HUES64 (cell line): Measurements from ENCODE around the gene NRG3.
A peak's percentile ranks its signal among the peaks of the same experiment; 100 is the strongest.

ENCODE experiments used
- H3K27ac ChIP-seq: 2 replicates; pipeline ENCODE4 v1.7.0; 2013; ENCODE audit warnings: low read depth, low read length, inconsistent platforms
- H3K27me3 ChIP-seq: 2 replicates; pipeline ENCODE4 v1.6.1; 2013; ENCODE audit warnings: mild to moderate bottlenecking, low read length; ENCODE audit not compliant: insufficient read depth
- H3K36me3 ChIP-seq: 2 replicates; pipeline ENCODE4 v1.6.1; 2013; ENCODE audit warnings: mild to moderate bottlenecking, low read length; ENCODE audit not compliant: insufficient read depth
- H3K4me1 ChIP-seq: 2 replicates; pipeline ENCODE4 v1.6.1; 2013; ENCODE audit warnings: mild to moderate bottlenecking, low read length, moderate library complexity; ENCODE audit not compliant: insufficient read depth
- H3K4me3 ChIP-seq: 2 replicates; pipeline ENCODE4 v1.5.1; 2013; ENCODE audit warnings: mild to moderate bottlenecking, low read length, moderate library complexity
- H3K9ac ChIP-seq: 2 replicates; pipeline ENCODE4 v1.6.1; 2013; ENCODE audit warnings: mild to moderate bottlenecking, low read depth, low read length
- H3K9me3 ChIP-seq: 2 replicates; pipeline ENCODE4 v1.6.1; 2013; ENCODE audit warnings: low read depth, low read length; ENCODE audit not compliant: insufficient read depth
- WGBS: fragments of 150-250, 120-280 bp; methylation state at CpG from one replicate; pipeline ENCODE4 v1.1.7; 2013; ENCODE audit warnings: missing lambda C conversion rate; 5-methylcytosine and 5-hydroxymethylcytosine counted together

The NRG3 gene

DNA sequence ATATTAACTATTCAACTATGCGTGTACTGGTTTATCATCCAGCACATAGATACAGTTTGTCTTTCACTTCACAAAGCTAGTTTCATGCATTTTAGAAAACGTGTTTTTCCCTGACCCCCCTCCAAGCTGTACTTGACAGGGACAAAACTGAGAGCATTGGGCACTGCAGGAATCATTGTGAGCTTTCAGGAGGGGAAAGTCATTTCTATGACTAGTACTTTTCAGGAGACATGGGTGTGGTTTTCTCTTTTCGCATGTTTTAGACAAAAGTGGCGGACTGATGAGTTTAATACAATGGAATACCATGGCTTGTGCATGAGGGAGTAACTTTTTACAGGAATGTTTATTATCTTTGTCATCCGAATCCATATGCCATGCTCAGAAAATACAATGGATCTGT lies 42.7 kb downstream of the NRG3 start:
- no peaks in the 10 kb centered on the region for H3K27me3 ChIP-seq
- no peaks in the 10 kb centered on the region for H3K36me3 ChIP-seq

DNA sequence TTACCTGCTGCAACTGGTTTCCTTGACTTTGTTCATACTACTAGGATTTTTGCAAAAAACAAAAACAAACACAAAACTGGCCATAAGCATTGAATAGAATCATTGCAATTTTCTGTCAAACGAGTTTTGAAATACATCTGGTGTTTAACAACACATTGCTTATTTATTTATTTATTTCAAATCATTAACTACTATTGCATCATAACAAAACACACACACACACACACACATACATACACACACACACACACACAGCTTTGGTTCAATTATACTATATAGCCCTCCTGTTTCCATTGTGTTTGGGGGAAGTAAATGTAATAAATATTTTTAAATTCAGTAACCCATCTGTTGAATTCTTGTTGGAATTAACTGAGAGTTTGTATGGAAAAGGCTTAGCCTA lies 43.8 kb downstream of the NRG3 start:
- WGBS, result 93% methylated on average over 1 of the region's 1 CpG
- H3K36me3 ChIP-seq, result no peaks in the 10 kb centered on the region

More for the DNA sequence above, 42.7 kb downstream of the NRG3 start:
- Histone ChIP-seq H3K4me1 (peaks cover 22% of the 10 kb centered on the region), H3K4me3 (no peak overlapping the region), H3K27ac (no peak overlapping the region), H3K9ac (no peak overlapping the region), H3K9me3 (no peaks in the 10 kb centered on the region)
- 72% methylated on average over 5 of the region's 5 CpGs for WGBS

DNA sequence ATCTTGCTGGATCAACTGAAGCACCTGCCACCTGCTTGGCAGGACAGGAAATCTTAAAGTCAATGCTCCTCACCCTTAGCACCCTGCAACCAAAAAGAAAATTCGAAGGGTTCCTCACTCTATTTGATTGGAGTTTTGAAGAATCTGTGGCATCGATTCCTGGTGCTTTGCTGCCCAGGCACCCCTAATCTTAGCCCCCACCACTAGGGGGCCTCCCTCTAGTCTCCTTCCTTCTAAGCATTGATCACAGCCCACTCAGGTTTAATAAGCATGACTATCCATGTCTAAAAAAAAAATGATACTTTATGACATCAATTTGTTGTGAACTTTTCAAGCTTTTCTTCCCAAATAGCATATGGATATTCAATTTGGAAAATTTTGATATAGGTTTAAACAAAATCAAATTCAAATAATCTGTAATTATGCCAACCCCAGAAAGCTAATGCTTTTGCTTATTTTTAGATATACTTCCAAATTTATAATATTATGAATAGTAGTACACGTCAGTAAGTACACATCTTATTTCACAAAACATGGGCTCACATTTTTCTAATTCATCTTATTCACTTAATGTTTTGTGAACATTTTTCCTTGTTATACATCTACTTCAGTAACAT lies 45.3 kb downstream of the NRG3 start:
- Histone ChIP-seq H3K27me3 (no peaks in the 10 kb centered on the region), H3K9ac (no peak overlapping the region), H3K27ac (no peak overlapping the region), H3K4me1 (peaks cover 15% of the 10 kb centered on the region), H3K9me3 (no peaks in the 10 kb centered on the region), H3K4me3 (no peak overlapping the region), H3K36me3 (no peaks in the 10 kb centered on the region)
- WGBS, result 78% methylated on average over 2 of the region's 3 CpGs

More for the DNA sequence above, 43.8 kb downstream of the NRG3 start:
- Histone ChIP-seq H3K9ac (no peak overlapping the region), H3K4me3 (no peak overlapping the region), H3K27me3 (no peaks in the 10 kb centered on the region), H3K27ac (no peak overlapping the region), H3K9me3 (no peaks in the 10 kb centered on the region), H3K4me1 (peaks cover 22% of the 10 kb centered on the region)

DNA sequence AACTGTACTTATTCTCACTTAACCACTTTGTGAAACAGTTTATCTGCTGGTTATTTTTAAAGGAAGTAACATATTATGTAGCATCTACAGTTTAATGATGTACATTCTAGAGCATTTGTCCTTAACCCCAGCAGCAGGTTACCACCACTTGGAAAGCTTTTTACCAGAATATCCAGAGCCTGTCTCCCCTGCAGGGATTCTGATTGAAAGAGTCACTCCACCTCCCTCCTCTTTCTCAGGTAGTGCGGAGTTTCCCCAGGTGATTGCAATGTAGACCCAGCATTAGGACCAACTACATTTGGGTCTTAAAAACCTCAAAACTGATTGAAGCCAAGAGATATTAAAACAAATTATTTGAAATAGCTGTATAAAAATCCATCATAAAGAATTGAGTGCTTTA lies 53.1 kb downstream of the NRG3 start:
- Histone ChIP-seq H3K4me1 (peaks cover 8% of the 10 kb centered on the region; the same call in 1 of the 2 replicates), H3K36me3 (no peaks in the 10 kb centered on the region), H3K4me3 (no peak overlapping the region), H3K9me3 (no peaks in the 10 kb centered on the region), H3K27ac (no peak overlapping the region), H3K9ac (no peak overlapping the region), H3K27me3 (no peaks in the 10 kb centered on the region)
- WGBS, result 92% methylated on average over 1 of the region's 1 CpG

DNA sequence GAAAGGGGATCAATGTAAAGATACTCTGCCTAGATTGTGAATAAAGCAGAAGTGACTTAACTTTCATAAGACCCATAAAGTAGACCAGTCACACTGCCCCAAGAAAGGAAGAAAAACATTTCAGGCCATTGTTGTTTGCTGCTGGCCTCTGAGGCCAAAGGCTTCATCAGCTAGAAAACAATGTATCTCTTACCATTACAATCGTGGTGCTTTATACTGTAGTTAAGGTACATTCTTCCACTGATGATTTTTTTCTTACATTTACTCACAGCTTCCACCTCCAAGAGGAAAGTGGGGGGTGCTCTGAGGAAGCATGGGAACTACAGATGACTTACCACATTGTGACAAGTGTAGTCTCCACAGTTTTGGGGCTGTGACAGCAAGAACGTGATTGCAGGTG lies 68.6 kb downstream of the NRG3 start:
- H3K27me3 ChIP-seq, result no peaks in the 10 kb centered on the region
- H3K27ac ChIP-seq, result peak overlapping the region; percentile 8; the same call in 1 of the 2 replicates
- peaks cover 2% of the 10 kb centered on the region; the same call in 1 of the 2 replicates for H3K9me3 ChIP-seq
- no peak overlapping the region for H3K9ac ChIP-seq
- H3K4me1 ChIP-seq, result peaks cover 18% of the 10 kb centered on the region
- H3K4me3 ChIP-seq, result peak overlapping the region; percentile 1; the same call in 1 of the 2 replicates
- H3K36me3 ChIP-seq, result no peaks in the 10 kb centered on the region
- 79% methylated on average over 1 of the region's 2 CpGs for WGBS

DNA sequence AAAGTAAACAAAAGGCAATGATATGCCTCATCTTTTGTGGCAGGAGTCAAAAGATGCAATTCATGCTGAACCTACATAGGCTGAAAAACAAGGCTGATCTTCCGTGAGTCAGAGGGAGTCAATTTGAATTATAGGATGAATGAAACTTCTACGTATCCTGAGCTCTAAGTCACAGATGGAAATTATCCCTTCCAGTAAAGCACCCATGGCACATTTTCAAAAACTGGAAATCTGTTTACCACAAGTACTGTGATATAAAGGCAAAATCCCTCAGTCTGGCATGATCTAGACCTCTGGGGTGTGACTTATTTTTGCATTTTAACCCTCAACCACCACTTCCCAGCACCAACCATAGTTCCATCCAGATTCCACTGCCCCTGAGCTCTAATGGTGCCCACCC lies 69.6 kb downstream of the NRG3 start:
- 87% methylated on average over 2 of the region's 2 CpGs for WGBS

DNA sequence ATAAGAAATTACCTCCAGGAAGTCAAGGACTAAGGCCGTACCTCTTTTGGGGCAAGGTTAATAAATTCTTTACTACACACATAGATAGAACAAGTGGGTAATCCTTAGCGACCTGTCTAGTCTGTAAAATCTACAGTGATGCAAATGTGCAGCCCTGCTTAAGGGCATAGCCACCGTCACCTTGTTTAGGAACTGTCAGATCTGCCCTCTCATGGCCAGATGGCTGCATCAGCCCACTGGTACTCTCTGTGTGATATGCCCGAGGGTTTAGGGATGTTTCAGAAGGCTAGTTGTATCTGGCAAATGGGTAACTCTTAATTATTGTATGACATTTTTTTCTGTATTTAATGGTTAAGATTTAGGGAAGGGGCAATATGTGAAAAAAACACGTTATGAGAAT lies 74.3 kb downstream of the NRG3 start:
- WGBS, result 82% methylated on average over 5 of the region's 5 CpGs
- H3K9me3 ChIP-seq, result no peaks in the 10 kb centered on the region
- no peaks in the 10 kb centered on the region for H3K36me3 ChIP-seq
- no peak overlapping the region for H3K27ac ChIP-seq
- H3K27me3 ChIP-seq, result no peaks in the 10 kb centered on the region
- H3K9ac ChIP-seq, result no peak overlapping the region
- no peak overlapping the region for H3K4me3 ChIP-seq
- peaks cover 14% of the 10 kb centered on the region for H3K4me1 ChIP-seq

More for the DNA sequence above, 69.6 kb downstream of the NRG3 start:
- peaks cover 18% of the 10 kb centered on the region for H3K4me1 ChIP-seq
- no peaks in the 10 kb centered on the region for H3K27me3 ChIP-seq
- no peak overlapping the region for H3K4me3 ChIP-seq
- H3K9me3 ChIP-seq, result no peaks in the 10 kb centered on the region
- no peaks in the 10 kb centered on the region for H3K36me3 ChIP-seq
- H3K27ac ChIP-seq, result no peak overlapping the region
- no peak overlapping the region for H3K9ac ChIP-seq

DNA sequence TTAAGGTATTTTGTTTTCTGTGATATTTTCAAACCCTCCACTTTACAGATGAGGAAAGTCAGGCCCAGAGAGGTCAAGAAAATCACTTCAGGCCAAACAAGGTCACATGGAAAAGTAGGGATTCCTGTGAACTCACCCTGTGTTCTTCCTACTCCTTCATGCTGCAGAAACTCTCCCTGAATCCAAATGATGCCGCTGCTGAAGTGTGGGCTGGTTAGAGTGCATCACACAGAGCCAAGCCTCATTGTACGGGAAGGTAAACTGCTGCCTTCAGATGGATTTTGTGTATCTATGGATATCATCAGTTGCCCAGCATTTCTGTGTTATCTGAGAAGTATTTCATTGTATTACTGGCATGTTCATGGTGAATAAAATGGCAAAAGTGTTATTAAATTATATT lies 75.4 kb downstream of the NRG3 start:
- Histone ChIP-seq H3K27ac (no peak overlapping the region), H3K9ac (no peak overlapping the region), H3K36me3 (no peaks in the 10 kb centered on the region), H3K27me3 (no peaks in the 10 kb centered on the region), H3K9me3 (no peaks in the 10 kb centered on the region), H3K4me1 (peaks cover 9% of the 10 kb centered on the region; the same call in 1 of the 2 replicates), H3K4me3 (no peak overlapping the region)
- WGBS, result 93% methylated on average over 2 of the region's 2 CpGs

DNA sequence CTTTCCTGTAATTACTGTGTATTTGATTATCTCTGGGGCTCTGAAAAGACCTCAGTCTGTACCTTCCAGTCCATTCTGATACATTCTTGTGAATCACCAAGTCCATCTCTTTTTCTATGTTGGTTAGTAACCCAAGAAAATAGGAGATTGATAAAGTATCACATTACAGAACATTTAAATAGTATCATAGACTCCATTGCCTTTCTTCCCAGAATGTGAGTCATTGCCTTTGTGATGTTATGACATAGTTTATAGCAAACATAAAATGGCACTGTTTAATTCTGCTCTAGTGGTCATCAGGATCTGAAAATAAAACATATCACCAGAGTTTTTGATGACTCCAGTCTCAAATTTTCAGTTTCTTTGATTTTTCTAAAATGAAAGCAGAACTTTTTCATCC lies 78.4 kb downstream of the NRG3 start:
- Histone ChIP-seq H3K9ac (no peak overlapping the region), H3K27ac (no peak overlapping the region), H3K36me3 (no peaks in the 10 kb centered on the region), H3K27me3 (no peaks in the 10 kb centered on the region), H3K4me1 (peaks cover 9% of the 10 kb centered on the region; the same call in 1 of the 2 replicates), H3K9me3 (no peaks in the 10 kb centered on the region), H3K4me3 (no peak overlapping the region)

DNA sequence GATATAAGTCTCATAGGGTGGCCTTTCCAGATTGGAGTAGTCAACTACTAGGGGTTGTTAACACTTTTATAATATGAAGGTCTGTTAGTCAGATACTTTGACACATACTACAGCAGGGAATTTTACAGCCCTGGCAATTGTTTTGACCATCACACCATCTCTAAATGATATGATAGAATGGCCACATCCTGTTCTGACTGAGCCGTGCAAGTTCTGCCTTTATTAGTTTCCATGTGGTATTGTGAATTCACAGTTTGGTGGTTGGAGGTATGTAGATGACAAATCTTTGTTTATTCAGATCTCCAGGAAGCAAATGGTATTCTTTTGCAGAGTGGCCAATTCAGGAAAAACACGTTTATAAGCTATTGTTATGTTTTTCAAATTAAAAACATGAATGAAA lies 83.0 kb downstream of the NRG3 start:
- Histone ChIP-seq H3K36me3 (no peaks in the 10 kb centered on the region), H3K9me3 (no peaks in the 10 kb centered on the region), H3K4me3 (no peak overlapping the region), H3K4me1 (peaks cover 8% of the 10 kb centered on the region; the same call in 1 of the 2 replicates), H3K27me3 (no peaks in the 10 kb centered on the region), H3K9ac (no peak overlapping the region), H3K27ac (no peak overlapping the region)
- WGBS, result 82% methylated on average over 1 of the region's 2 CpGs

DNA sequence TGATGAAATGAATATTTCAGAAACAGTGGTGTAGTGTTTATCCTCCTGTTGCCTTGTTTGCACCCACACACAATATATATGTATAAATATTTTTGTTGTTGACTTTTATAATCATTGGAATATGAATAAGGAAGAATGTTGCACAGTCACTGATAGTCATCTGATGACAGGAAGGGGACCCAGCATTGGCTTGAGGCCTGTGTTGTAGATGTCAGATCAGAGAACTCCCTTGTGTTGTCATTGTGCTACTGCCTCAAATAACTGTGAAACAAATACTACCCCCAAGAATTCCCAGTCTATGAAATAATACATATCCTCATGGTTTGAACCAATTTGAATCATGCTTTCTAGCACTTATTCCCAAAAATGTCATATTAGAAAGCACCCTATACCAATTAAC lies 84.0 kb downstream of the NRG3 start:
- no peaks in the 10 kb centered on the region for H3K9me3 ChIP-seq
- no peaks in the 10 kb centered on the region for H3K36me3 ChIP-seq
- H3K4me1 ChIP-seq, result no peaks in the 10 kb centered on the region
- no peak overlapping the region for H3K4me3 ChIP-seq
- no peak overlapping the region for H3K27ac ChIP-seq
- H3K9ac ChIP-seq, result no peak overlapping the region
- H3K27me3 ChIP-seq, result no peaks in the 10 kb centered on the region
